SK-N-SH treated with all-trans-retinoic acid at 6 μM for 48 hours (cell line): ENCODE data around the gene DNAH1.

Experiments
- ESRRG ChIP-seq: fragments of 250-450 bp; sonication (Bioruptor Pico); IDR thresholded peaks from 2 replicates; pipeline ENCODE4 v1.6.1; 2021; ENCODE audit warnings: mild to moderate bottlenecking
- POU6F1 ChIP-seq: fragments of 250-450 bp; sonication (Bioruptor Pico); IDR thresholded peaks from 2 replicates; pipeline ENCODE4 v1.8.0; 2021; ENCODE audit warnings: low read depth, mild to moderate bottlenecking, moderate library complexity, borderline replicate concordance
- SNAI2 ChIP-seq: fragments of 250-450 bp; sonication (Bioruptor Pico); IDR thresholded peaks from 2 replicates; pipeline ENCODE4 v1.5.0; 2020; ENCODE audit warnings: mild to moderate bottlenecking, moderate library complexity
- TCF4 ChIP-seq: fragments of 250-450 bp; sonication (Bioruptor Pico); IDR thresholded peaks from 2 replicates; pipeline ENCODE4 v1.8.0; 2021; ENCODE audit warnings: mild to moderate bottlenecking, moderate library complexity, borderline replicate concordance

DNA sequence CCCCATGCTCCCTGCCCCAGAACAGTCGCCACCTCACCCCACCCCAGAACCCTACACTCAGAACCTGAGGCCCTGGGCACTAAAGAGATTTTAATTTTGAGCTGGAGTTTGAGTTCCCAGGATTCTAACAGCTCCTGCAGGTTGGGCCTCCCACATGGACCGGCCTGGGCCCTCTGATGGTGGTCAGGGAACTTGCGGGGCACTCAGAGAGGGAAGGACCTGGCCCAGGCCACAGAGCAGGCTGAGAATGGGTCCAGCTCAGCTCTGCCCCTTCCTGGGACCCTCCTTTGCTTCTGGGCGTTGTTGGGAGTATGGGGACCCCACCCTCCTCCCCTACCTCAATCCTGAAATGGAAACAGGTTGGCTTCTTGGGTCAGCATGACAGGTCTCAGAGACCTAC, 129.9 kb downstream of the DNAH1 start:
- TF ChIP-seq ESRRG (no peak), POU6F1 (CRISPR knock-in tag) (no peak), TCF4 (CRISPR knock-in tag) (no peak), SNAI2 (no peak)
